DOHH2 (cell line): Measurements from ENCODE around the gene HKDC1.

Experiments used
- CTCF ChIP-seq: fragments of 200-600 bp; sonication (generic); IDR thresholded peaks from one replicate; pipeline ENCODE4 v1.5.1; 2014; ENCODE audit warnings: antibody characterized with exemption, mild to moderate bottlenecking, low read depth, low read length; ENCODE audit not compliant: poor library complexity, severe bottlenecking
- EZH2phosphoT487 ChIP-seq: fragments of 200-600 bp; sonication (generic); IDR thresholded peaks from 2 replicates; pipeline ENCODE4 v1.6.1; 2017; ENCODE audit warnings: borderline replicate concordance, mild to moderate bottlenecking, antibody characterized with exemption, low read length, moderate library complexity, mixed read lengths

DNA sequence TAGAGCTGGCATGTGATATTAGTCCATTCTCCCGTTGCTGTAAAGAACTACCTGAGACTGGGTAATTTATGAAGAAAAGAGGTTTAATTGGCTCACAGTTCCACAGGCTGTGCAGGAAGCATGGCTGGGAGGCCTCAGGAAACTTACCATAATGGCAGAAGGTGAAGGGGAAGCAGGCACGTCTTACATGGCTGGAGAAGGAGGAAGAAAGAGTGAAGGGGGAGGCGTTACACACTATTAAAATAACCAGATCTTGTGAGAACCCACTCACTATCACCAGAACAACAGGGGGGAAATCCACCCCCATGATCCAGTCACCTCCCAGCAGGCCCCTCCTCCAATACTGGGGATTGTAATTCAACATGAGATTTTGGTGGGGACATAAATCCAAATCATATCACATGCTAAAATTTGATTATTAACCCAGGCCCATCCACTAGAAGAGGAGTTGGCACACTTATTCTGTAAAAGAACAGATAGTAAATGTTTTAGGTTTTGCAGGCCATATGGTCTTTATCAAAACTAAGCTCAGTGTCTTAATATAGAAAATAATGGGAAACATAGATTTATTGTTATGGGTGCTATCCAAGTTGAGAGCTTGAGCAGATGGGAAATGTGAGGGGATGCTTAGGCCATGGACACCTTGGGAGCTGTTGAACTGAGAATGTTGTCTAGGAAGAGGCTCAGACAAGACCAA is 39.6 kb downstream of the HKDC1 start:
- TF ChIP-seq CTCF (no peak), EZH2phosphoT487 (no peak)
